Thyroid gland (tissue), 4 donors: ENCODE measurements around the gene CDH16. TPM values are rescaled to one million over a fixed set of nuclear protein-coding genes. Genes with fewer than 3 reads are reported as not detected.

ENCODE experiments used
- DNase-seq, 2 donors: peaks; one replicate each; pipeline ENCODE4 v3.0.0-alpha.2; 2019
- H3K27ac ChIP-seq, 3 donors: fragments of 200-600 bp; sonication (generic); 1 replicate in 2 of 3; 2 replicates in 1 of 3; pipeline ENCODE4 v1.5.1; 2016 to 2019; ENCODE audit warnings: mild to moderate bottlenecking in 1 of 3, moderate library complexity in 1 of 3
- H3K27me3 ChIP-seq: fragments of 200-600 bp; sonication (generic); one replicate; pipeline ENCODE4 v1.5.1; 2019
- H3K36me3 ChIP-seq, 2 donors: fragments of 200-600 bp; sonication (generic); one replicate each; pipeline ENCODE4 v1.5.1; 2016 to 2019
- H3K4me1 ChIP-seq, 2 donors: fragments of 200-600 bp; sonication (generic); one replicate each; pipeline ENCODE4 v1.5.1; 2017 to 2019
- H3K4me3 ChIP-seq, 3 donors: fragments of 200-600 bp; sonication (generic); replicated peaks in 1 of 3; 1 replicate in 2 of 3; 2 replicates in 1 of 3; pipeline ENCODE4 v1.5.1; 2016; ENCODE audit warnings: mild to moderate bottlenecking in 1 of 3
- H3K9me3 ChIP-seq: fragments of 200-600 bp; sonication (generic); one replicate; pipeline ENCODE4 v1.5.1; 2017
- POLR2A ChIP-seq, 2 donors: fragments of 450-650 bp; IDR thresholded peaks; one replicate each; pipeline ENCODE4 v1.6.1; 2017; ENCODE audit warnings: antibody characterized with exemption in 2 of 2, mild to moderate bottlenecking in 2 of 2, moderate library complexity in 1 of 2
- WGBS, 2 donors: methylation state at CpG; one replicate each; pipeline ENCODE4 v1.1.5; 2017; 5-methylcytosine and 5-hydroxymethylcytosine counted together
- intact Hi-C: fragments of 100-400 bp; cut with DNase I; formaldehyde crosslinking; loops from one replicate; pipeline ENCODE4 v1.15.1; 2023
- total RNA-seq, 4 donors: library from RNA; depleted of rRNA; stranded (reverse); fragments of >200 nt; gene quantifications; one replicate each; pipeline ENCODE4 v1.2.3, GENCODE V29; 2016
- TF ChIP-seq, protein P1 (sequence below), 6 experiments: fragments of 200-600 bp in 3 of 6; fragments of 450-650 bp in 3 of 6; sonication (generic) in 3 of 6; IDR thresholded peaks; one replicate each; pipeline ENCODE4 v1.5.1; 2016 to 2019; ENCODE audit warnings: antibody characterized with exemption in 6 of 6, mild to moderate bottlenecking in 2 of 6, inconsistent platforms in 1 of 6, moderate library complexity in 1 of 6

The CDH16 gene
- total RNA-seq, 4 donors from 2014 or later = 43.1 to 166 (median 134) TPM

DNA sequence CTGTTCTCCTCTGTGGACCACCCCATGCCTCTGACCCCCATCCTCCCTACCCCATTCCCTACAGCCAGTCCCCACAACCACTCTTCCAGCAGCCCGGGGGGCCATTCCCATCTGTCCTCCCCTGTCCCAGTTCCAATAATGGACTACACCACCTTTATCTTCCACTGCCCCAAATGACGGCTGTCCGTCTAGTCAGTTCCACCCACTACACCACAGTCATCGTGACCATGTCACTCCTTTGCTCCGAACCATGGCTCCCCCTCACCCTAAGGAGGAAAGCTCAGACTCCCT lies 23.1 kb downstream of the CDH16 start:
- Histone ChIP-seq H3K4me1 (peaks cover 52 to 66% of the 10 kb centered on the region in 2 donors), H3K4me3 (no peak overlapping the region), H3K27ac (peak overlapping the region in 1 of 3 donors; percentile 47), H3K27me3 (no peaks in the 10 kb centered on the region), H3K36me3 (no peaks in the 10 kb centered on the region), H3K9me3 (no peaks in the 10 kb centered on the region)
- intact Hi-C loops = loop anchor here (2.0 to 10.0 kb wide), 2 partner anchors 33 to 289 kb away; partner anchors contain the start of gene MATCAP1
- 93 to 94% methylated on average over 5 of the region's 5 CpGs for WGBS, 2 donors
- no peak for DNase-seq
- TF ChIP-seq, protein P1, sequence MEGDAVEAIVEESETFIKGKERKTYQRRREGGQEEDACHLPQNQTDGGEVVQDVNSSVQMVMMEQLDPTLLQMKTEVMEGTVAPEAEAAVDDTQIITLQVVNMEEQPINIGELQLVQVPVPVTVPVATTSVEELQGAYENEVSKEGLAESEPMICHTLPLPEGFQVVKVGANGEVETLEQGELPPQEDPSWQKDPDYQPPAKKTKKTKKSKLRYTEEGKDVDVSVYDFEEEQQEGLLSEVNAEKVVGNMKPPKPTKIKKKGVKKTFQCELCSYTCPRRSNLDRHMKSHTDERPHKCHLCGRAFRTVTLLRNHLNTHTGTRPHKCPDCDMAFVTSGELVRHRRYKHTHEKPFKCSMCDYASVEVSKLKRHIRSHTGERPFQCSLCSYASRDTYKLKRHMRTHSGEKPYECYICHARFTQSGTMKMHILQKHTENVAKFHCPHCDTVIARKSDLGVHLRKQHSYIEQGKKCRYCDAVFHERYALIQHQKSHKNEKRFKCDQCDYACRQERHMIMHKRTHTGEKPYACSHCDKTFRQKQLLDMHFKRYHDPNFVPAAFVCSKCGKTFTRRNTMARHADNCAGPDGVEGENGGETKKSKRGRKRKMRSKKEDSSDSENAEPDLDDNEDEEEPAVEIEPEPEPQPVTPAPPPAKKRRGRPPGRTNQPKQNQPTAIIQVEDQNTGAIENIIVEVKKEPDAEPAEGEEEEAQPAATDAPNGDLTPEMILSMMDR (IDR thresholded peaks at IDR 0.05) = no peak
- no peak for TF ChIP-seq POLR2A (IDR thresholded peaks at IDR 0.05)

DNA sequence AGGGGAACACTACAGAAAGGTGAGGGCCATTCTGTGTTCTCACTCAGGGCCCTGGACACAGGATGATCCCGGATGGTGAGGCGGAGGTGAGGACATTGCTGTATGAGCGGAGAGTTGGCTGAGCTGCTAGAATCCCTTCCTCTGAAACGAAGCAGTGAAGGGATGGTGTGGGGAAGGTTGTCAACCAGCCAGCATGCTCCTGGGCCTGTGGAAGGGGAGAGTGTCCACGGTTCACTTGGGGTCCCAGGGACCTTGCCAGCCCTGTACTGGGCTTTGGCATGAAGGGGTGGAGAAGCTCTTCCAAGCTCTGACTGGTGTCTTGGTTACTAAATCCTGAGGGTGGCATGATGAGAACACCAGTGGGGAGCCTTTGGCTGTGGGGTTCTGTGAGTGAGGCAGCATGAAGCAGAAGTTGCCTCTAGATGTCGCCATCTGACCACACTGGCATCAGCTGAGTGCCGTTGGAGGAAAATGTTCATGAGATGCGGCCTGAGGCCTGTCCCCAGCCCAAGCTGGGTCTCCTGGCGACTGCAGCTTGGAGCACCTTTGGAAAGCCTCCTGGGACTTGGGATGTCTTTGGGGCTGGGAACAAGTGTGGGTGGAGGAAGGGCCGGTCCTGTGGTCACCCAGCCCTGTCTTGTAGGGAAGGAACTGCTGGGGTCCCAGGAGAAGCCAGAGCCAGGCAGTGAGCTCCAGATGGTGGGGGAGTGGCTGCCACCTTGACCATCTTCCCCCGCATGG lies 23.6 kb downstream of the CDH16 start:
- WGBS, 2 donors = 43 to 46% methylated on average over 10 to 11 of the region's 11 CpGs

DNA sequence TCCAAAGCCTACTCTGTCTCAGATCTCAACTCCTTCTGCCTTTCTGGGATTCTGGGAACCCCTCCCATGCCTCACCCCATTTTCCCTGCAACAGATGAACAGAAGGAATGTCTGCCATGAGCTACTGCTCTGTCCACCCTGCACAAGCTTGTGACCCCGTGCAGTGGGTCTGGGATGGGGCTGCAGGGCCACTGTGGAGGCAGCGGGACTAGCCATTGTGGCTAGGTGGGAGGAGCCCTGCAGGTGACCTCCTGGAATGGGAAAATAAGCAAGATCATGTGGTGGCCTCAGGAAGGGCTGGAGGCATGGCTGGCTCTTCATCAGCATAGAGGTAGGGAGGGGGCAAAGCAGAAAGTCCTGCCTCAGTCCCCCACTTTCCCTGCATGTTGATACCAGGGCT lies 24.6 kb downstream of the CDH16 start:
- WGBS, 2 donors = 77 to 80% methylated on average over 1 to 2 of the region's 2 CpGs
- no peak overlapping the region for H3K4me3 ChIP-seq
- intact Hi-C loops = loop anchor here (2.0 to 10.0 kb wide), 2 partner anchors 35 to 291 kb away; partner anchors contain the start of gene MATCAP1
- peaks cover 38 to 62% of the 10 kb centered on the region in 2 donors for H3K4me1 ChIP-seq
- no peak for DNase-seq
- H3K36me3 ChIP-seq = no peaks in the 10 kb centered on the region
- H3K9me3 ChIP-seq = no peaks in the 10 kb centered on the region
- H3K27me3 ChIP-seq = no peaks in the 10 kb centered on the region
- no peak overlapping the region for H3K27ac ChIP-seq
- no peak for TF ChIP-seq POLR2A (IDR thresholded peaks at IDR 0.05)
- TF ChIP-seq, protein P1 (IDR thresholded peaks at IDR 0.05) = no peak

More for the DNA sequence above, 23.6 kb downstream of the CDH16 start:
- Histone ChIP-seq H3K4me3 (no peak overlapping the region), H3K27ac (peak overlapping the region in 1 of 3 donors; percentile 5), H3K4me1 (peaks cover 49 to 62% of the 10 kb centered on the region in 2 donors), H3K36me3 (no peaks in the 10 kb centered on the region), H3K27me3 (no peaks in the 10 kb centered on the region), H3K9me3 (no peaks in the 10 kb centered on the region)
- peak; percentile 80 to 82 for DNase-seq
- intact Hi-C loops = loop anchor here (2.0 to 10.0 kb wide), 2 partner anchors 34 to 290 kb away; partner anchors contain the start of gene MATCAP1
- TF ChIP-seq, protein P1 (IDR thresholded peaks at IDR 0.05) = peak; percentile 65 to 95 (median 90)
- no peak for TF ChIP-seq POLR2A (IDR thresholded peaks at IDR 0.05)

DNA sequence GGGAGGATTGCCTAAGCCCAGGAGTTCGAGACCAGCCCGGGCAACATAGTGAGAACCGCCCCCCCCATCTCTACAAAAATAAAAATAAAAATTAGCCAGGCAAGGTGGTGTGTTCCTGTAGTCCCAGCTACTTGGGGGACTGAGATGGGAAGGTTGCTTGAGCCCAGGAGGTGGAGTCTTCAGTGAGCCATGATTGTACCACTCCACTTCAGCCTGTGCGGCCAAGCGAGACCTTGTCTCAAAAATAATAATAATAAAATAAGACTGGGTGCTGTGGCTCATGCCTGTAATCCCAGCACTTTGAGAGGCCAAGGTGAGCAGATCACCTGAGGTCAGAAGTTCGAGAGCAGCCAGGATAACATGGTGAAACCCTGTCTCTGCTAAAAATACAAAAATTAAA lies 26.9 kb downstream of the CDH16 start:
- Histone ChIP-seq H3K27me3 (no peaks in the 10 kb centered on the region), H3K4me3 (no peak overlapping the region), H3K36me3 (no peaks in the 10 kb centered on the region), H3K4me1 (peaks cover 28 to 54% of the 10 kb centered on the region in 2 donors), H3K9me3 (no peaks in the 10 kb centered on the region), H3K27ac (peak overlapping the region in 2 of 3 donors; percentile 62 to 84)
- no peak for TF ChIP-seq POLR2A (IDR thresholded peaks at IDR 0.05)
- TF ChIP-seq, protein P1 (IDR thresholded peaks at IDR 0.05) = no peak
- peak; percentile 30 to 62 for DNase-seq
- intact Hi-C loops = loop anchor here (10.0 kb wide), 1 partner anchor 293 kb away; the partner anchor contains the start of gene MATCAP1
- 79 to 81% methylated on average over 6 of the region's 6 CpGs for WGBS, 2 donors

DNA sequence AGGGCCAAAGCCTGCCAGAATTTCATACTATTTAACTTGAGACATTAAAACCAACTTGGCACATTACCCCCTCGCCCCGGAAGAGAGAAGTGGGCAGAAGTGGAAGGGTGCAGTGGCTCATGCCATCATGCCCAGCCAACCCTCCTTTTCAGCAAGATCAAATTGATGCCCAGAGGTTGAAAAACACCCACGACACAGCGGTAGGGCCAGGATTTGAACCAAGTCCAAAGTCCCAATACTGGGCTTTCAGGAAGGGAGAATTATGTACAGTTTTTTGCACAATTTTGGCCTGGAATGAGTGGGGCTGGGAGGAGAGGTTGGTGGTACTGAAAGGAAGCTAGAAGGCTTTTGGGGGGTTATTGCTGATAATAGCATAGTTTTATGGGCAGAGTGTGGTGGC lies 27.3 kb downstream of the CDH16 start:
- H3K4me3 ChIP-seq = no peak overlapping the region
- H3K27ac ChIP-seq = peak overlapping the region in 2 of 3 donors; percentile 62 to 84
- H3K27me3 ChIP-seq = no peaks in the 10 kb centered on the region
- no peaks in the 10 kb centered on the region for H3K36me3 ChIP-seq
- H3K9me3 ChIP-seq = no peaks in the 10 kb centered on the region
- TF ChIP-seq POLR2A (IDR thresholded peaks at IDR 0.05) = no peak
- TF ChIP-seq, protein P1 (IDR thresholded peaks at IDR 0.05) = no peak
- intact Hi-C loops = loop anchor here (10.0 kb wide), 1 partner anchor 293 kb away; the partner anchor contains the start of gene MATCAP1
- DNase-seq = peak in 1 of 2 donors; percentile 23
- WGBS, 2 donors = 43 to 72% methylated on average over 4 of the region's 4 CpGs
- peaks cover 31 to 55% of the 10 kb centered on the region in 2 donors for H3K4me1 ChIP-seq
